PC-9 (cell line): ENCODE measurements around the gene CSTA.

Experiments used
- EZH2 ChIP-seq: fragments of 200-600 bp; sonication (generic); IDR thresholded peaks from 2 replicates; pipeline ENCODE4 v1.8.0; 2017; ENCODE audit warnings: antibody characterized with exemption, low read depth
- TF ChIP-seq, protein P1 (sequence below): fragments of 200-600 bp; sonication (generic); conservative IDR thresholded peaks from 2 replicates; pipeline ENCODE4 v1.6.1; 2017; ENCODE audit warnings: mixed run types, antibody characterized with exemption, mild to moderate bottlenecking, moderate library complexity

DNA sequence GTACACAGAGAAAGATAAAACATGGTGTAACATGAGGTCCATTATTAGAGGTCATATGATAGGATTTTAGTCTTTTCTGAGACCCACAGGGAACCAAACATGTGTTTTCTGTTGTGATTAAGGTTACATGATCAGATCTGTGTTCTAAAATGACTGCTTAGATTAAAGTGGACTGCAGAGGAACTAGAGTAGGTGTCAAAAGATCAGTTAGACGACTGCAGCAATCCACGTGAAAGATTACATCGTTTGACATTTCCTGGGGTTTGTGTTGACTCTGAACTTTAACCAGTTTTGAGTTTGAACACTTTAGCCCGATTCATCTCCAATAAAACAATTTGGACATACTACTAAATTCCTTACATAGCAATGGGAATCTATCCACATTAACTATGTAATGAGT is 52.9 kb downstream of the CSTA start:
- no peak for TF ChIP-seq EZH2
- TF ChIP-seq, protein P1, sequence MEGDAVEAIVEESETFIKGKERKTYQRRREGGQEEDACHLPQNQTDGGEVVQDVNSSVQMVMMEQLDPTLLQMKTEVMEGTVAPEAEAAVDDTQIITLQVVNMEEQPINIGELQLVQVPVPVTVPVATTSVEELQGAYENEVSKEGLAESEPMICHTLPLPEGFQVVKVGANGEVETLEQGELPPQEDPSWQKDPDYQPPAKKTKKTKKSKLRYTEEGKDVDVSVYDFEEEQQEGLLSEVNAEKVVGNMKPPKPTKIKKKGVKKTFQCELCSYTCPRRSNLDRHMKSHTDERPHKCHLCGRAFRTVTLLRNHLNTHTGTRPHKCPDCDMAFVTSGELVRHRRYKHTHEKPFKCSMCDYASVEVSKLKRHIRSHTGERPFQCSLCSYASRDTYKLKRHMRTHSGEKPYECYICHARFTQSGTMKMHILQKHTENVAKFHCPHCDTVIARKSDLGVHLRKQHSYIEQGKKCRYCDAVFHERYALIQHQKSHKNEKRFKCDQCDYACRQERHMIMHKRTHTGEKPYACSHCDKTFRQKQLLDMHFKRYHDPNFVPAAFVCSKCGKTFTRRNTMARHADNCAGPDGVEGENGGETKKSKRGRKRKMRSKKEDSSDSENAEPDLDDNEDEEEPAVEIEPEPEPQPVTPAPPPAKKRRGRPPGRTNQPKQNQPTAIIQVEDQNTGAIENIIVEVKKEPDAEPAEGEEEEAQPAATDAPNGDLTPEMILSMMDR, result no peak
